Pancreas (tissue), 10 donors: ENCODE data around the gene CD1E. TPM values are rescaled to one million over a fixed set of nuclear protein-coding genes. Genes with fewer than 3 reads are reported as not detected.

Experiments used
- ATAC-seq, 4 donors: fragments of 200-7000 bp; cut with Tn5 transposase; one replicate each; pipeline versions ENCODE4 v1.8.0 to v1.9.1; 2020; ENCODE audit warnings: mild to moderate bottlenecking in 4 of 4, moderate library complexity in 4 of 4
- DNase-seq, 6 donors: peaks; one replicate each; pipeline ENCODE4 v3.0.0-alpha.2; 2020
- FAIRE-seq: peaks from 2 replicates; lab custom pipeline; 2012; peaks lifted over from hg19 to GRCh38; lab: Jason Lieb, UNC
- H3K27ac ChIP-seq, 4 donors: fragments of 200-600 bp; sonication (generic); 1 replicate in 3 of 4; 2 replicates in 1 of 4; pipeline versions ENCODE4 v1.5.0 to v1.8.0; 2020
- H3K27me3 ChIP-seq, 4 donors: fragments of 200-600 bp; one replicate each; pipeline ENCODE4 v1.8.0; 2021
- H3K36me3 ChIP-seq, 3 donors: fragments of 200-600 bp; sonication (generic) in 1 of 3; one replicate each; pipeline versions ENCODE4 v1.5.0 to v1.8.0; 2020 to 2021
- H3K4me1 ChIP-seq, 3 donors: fragments of 200-600 bp; one replicate each; pipeline ENCODE4 v1.8.0; 2021
- H3K4me3 ChIP-seq, 4 donors: fragments of 200-600 bp; sonication (generic) in 2 of 4; one replicate each; pipeline versions ENCODE4 v1.5.0 to v1.8.0; 2020 to 2021
- H3K9me3 ChIP-seq, 4 donors: fragments of 200-600 bp; one replicate each; pipeline ENCODE4 v1.8.0; 2021
- WGBS, 2 donors: extraction: QIAGEN DNeasy Blood & Tissue Kit; methylation state at CpG; one replicate each; pipeline ENCODE4 v1.1.7; 2013; 5-methylcytosine and 5-hydroxymethylcytosine counted together
- intact Hi-C, 3 donors: fragments of 100-400 bp; cut with DNase I; formaldehyde crosslinking; loops; one replicate each; pipeline versions ENCODE4 v1.11.1 to v1.14.2; 2022
- polyA plus RNA-seq, 2 donors: library from polyadenylated mRNA; stranded (reverse); fragments of 200-250 nt; gene quantifications; one replicate each; pipeline ENCODE4 v1.2.3, GENCODE V29; 2013
- total RNA-seq, 6 donors: library from RNA; stranded (reverse); fragmentation: NEBNext Ultra II Directional in 4 of 6; extraction: Animal tissue kit (Norgen Biotek cat#: 25700) in 4 of 6; gene quantifications; one replicate each; pipeline versions ENCODE4 v1.2.1 to v1.2.4, GENCODE V29; 2021 to 2023
- TF ChIP-seq, protein P1 (sequence below), 4 donors: fragments of 200-600 bp; sonication (generic) in 3 of 4; IDR thresholded peaks; one replicate each; pipeline versions ENCODE4 v1.5.0 to v1.8.0; 2021; ENCODE audit warnings: antibody characterized with exemption in 4 of 4
- donor health status: healthy with polysubstance abuse.
- donor health status: DM: no; HTN: no; CAD: no; lungs with moderate emphysema.
- donor health status: DM: no; HTN: no; CAD: no.
- donor health status: control.
- donor health status: control.
- donor health status: Bipolar disorder and iron deficiency.
- donor health status: DM: yes; HTN: yes; CAD: no.
- donor health status: DM: no; HTN: no; CAD: no.
- donor health status: DM: no; HTN: no; CAD: no.
- donor health status: DM: yes; HTN: yes; CAD: no.

Gene CD1E
- total and polyA plus RNA-seq, 8 donors: 0.55 to 0.72 TPM; not detected in 6

DNA sequence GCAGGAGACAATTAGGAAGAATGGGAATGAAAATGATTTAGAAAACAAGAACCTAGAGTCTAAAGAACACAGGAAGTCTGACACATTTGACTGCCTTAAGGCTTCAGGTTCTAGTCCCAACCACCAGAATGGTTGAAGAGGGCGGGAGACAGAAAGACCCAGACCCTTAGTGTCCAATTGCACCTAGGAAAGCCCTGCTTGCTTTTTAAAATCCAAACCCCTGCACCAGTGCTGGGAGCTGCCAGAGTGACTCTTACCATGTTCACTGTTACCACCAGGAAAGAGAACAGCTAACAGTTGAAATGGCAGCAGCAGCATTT is 22.6 kb upstream of the CD1E start:
- Histone ChIP-seq H3K9me3 (no peaks in the 10 kb centered on the region), H3K4me1 (no peaks in the 10 kb centered on the region), H3K27me3 (no peaks in the 10 kb centered on the region), H3K4me3 (no peak overlapping the region), H3K27ac (no peak overlapping the region), H3K36me3 (no peaks in the 10 kb centered on the region)
- TF ChIP-seq, protein P1, sequence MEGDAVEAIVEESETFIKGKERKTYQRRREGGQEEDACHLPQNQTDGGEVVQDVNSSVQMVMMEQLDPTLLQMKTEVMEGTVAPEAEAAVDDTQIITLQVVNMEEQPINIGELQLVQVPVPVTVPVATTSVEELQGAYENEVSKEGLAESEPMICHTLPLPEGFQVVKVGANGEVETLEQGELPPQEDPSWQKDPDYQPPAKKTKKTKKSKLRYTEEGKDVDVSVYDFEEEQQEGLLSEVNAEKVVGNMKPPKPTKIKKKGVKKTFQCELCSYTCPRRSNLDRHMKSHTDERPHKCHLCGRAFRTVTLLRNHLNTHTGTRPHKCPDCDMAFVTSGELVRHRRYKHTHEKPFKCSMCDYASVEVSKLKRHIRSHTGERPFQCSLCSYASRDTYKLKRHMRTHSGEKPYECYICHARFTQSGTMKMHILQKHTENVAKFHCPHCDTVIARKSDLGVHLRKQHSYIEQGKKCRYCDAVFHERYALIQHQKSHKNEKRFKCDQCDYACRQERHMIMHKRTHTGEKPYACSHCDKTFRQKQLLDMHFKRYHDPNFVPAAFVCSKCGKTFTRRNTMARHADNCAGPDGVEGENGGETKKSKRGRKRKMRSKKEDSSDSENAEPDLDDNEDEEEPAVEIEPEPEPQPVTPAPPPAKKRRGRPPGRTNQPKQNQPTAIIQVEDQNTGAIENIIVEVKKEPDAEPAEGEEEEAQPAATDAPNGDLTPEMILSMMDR (IDR thresholded peaks at IDR 0.05): no peak
- 53 to 100% methylated on average over 1 of the region's 1 CpG for WGBS, 2 donors
- intact Hi-C loops: no loop called here
- FAIRE-seq (no peak), ATAC-seq (no peak), DNase-seq (no peak)

DNA sequence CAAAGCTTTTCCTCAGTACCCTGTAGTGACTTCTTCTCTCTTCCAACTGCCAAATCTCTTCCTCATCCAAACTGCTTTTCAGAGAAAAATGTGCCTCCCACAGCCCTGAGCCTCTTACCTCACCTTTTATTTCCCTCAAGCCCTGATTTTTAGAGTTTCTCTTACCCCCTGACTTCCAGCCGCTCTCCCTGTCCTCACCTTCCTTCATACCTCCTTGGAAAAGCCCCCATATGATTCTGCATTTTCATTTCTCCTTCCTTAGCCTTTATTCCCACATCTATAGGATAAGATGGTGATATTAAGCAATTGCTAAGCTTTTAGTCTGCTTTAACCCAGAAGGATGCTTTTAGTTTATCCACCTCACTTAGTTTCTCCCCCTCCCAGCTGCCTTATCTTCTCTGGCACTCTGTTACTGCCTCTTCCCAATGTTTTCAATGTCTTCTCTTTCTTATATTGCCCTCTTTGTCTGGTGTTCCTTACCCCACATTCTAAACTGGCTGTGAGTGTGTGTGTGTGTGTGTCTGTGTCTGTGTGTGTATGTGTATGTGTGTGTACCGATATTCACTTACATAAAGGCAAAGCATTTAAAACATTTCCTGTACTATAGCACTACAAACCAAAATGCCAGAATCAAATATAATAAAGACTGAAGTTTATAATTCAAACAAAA is 22.1 kb upstream of the CD1E start, which contains the start of gene CD1B:
Gene CD1B (minus strand): TSS at position 51 of the 670 bp plus-strand sequence. CDS start 108 bp downstream, outside the sequence.
- Histone ChIP-seq H3K9me3 (no peaks in the 10 kb centered on the region), H3K27ac (no peak within 1 kb of the TSS), H3K27me3 (no peaks in the 10 kb centered on the region), H3K36me3 (no peaks in the 10 kb centered on the region), H3K4me3 (no peak within 1 kb of the TSS), H3K4me1 (no peaks in the 10 kb centered on the region)
- intact Hi-C loops: no loop called here
- DNase-seq (no peak), ATAC-seq (no peak), FAIRE-seq (no peak)
- TF ChIP-seq, protein P1 (IDR thresholded peaks at IDR 0.05): no peak
- WGBS, 2 donors: 66 to 80% methylated on average over 2 of the region's 2 CpGs

GRCh38 chr1:158333405-158334155 is 20.1 kb upstream of the CD1E start:
- intact Hi-C loops: no loop called here
- no peak overlapping the region for H3K27ac ChIP-seq
- H3K36me3 ChIP-seq: no peaks in the 10 kb centered on the region
- H3K4me3 ChIP-seq: no peak overlapping the region
- TF ChIP-seq, protein P1 (IDR thresholded peaks at IDR 0.05): no peak
- 38 to 52% methylated on average over 8 of the region's 8 CpGs for WGBS, 2 donors
- H3K4me1 ChIP-seq: no peaks in the 10 kb centered on the region
- FAIRE-seq (no peak), ATAC-seq (no peak), DNase-seq (no peak)
- no peaks in the 10 kb centered on the region for H3K27me3 ChIP-seq
- H3K9me3 ChIP-seq: no peaks in the 10 kb centered on the region

DNA sequence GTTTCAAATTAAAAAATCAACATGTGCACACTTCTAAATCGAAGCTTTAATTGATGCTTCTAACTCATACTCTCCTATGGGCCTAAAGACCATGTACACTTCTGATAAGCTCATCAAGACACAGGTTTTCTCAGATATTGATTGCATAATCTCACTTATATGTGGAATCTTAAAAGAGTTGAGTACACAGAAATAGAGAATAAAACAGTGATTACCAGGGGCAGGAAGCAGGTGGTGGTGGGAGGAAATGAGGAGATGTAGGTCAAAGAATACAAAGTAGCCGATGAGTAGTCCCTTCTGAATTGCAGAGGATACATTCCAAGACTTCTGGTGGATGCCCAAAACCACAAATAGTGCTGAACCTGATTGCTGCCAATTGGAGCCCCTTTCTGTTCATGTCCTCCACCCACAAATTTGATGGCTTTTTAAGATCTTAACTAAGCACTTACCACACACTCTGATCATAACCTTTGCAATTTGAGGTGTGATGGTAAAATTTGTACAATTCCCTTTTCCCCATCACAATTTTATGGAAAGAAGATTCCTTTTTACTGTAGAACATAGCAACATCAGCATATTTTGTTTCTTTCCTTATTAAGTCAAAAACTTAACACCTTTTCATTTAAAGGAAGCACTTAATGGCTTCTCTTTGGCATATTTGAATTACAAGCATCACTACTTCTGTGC is 19.0 kb upstream of the CD1E start:
- DNase-seq: no peak
- intact Hi-C loops: no loop called here
- 27 to 28% methylated on average over 2 of the region's 2 CpGs for WGBS, 2 donors
- TF ChIP-seq, protein P1 (IDR thresholded peaks at IDR 0.05): no peak
- Histone ChIP-seq H3K27ac (no peak overlapping the region), H3K4me1 (no peaks in the 10 kb centered on the region), H3K9me3 (no peaks in the 10 kb centered on the region), H3K36me3 (no peaks in the 10 kb centered on the region), H3K27me3 (no peaks in the 10 kb centered on the region), H3K4me3 (no peak overlapping the region)
- no peak for FAIRE-seq
- ATAC-seq: no peak
